NCI-H2081 treated with DMSO at 0.1 percent for 48 hours (cell line): ENCODE measurements around the gene INSRR.

ENCODE experiments used
- DNase-seq: peaks from one replicate; lab custom pipeline; 2025; lab: John Stamatoyannopoulos, UW

INSRR gene

DNA sequence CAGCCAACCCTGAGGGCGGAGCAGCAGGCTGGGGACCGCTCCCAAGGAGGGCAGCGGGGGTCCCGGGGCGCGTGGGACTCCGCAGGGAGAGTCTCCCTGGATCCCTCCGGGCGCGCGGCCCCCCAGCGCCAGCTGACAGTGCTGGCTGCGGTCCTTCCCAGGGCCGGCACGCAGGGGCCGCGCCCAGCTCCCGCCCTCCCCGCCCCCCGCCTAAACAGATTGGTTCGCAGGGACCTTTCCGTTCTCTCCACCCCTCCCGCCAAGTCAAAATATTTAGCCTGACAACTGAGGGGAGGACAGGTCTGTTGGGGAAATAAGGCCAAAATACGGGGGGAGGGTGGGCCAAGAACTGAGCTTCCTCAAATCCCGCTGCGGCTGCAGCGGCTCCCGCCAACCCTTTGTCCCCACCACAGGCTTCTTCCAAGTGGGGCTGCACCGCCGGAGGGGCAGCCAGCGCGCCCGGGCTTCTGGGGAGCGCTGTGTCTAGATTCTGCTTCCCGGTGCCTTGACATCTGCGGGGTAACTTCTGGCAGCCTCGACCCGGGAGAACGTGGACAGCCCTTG, at the start of gene INSRR:
Gene INSRR, minus strand, starts transcription at position 159 of the 564 bp plus-strand sequence. CDS start 496 bp downstream, outside the sequence.
- no peak for DNase-seq

DNA sequence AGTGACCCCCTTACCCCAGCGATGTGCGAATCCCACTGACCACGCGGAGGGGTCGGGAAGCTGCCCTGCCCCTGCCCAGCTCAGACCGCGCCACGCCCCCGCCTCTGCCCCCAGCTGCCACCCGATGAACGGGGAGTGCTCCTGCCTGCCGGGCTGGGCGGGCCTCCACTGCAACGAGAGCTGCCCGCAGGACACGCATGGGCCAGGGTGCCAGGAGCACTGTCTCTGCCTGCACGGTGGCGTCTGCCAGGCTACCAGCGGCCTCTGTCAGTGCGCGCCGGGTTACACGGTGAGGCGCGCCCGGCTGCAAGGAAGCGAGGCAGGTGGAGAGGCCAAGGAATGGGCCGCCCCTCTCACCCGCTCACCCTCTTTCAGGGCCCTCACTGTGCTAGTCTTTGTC, 49.6 kb upstream of the INSRR start:
- DNase-seq = no peak

DNA sequence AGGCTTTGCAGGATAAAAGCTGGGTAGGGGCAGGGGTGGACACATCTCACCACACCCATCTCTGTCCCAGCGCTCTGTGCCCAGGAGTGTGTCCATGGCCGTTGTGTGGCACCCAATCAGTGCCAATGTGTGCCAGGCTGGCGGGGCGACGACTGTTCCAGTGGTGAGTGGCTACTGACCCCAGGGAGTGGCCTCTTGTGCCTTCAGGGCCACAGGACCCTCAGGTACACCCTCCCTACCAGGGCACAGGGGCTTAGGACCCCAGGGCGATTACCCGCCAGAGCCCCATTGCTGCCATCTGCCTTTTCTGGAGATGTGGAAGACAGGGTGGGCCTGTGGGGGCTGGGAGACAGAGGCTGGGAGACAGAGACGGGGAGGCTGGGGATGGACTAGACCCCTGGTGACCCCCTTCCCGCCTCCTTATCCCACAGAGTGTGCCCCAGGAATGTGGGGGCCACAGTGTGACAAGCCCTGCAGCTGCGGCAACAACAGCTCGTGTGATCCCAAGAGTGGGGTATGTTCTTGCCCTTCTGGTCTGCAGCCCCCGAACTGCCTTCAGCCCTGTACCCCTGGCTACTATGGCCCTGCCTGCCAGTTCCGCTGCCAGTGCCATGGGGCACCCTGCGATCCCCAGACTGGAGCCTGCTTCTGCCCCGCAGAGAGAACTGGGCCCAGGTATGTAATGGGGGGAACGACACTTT, 47.4 kb upstream of the INSRR start:
- DNase-seq = no peak

DNA sequence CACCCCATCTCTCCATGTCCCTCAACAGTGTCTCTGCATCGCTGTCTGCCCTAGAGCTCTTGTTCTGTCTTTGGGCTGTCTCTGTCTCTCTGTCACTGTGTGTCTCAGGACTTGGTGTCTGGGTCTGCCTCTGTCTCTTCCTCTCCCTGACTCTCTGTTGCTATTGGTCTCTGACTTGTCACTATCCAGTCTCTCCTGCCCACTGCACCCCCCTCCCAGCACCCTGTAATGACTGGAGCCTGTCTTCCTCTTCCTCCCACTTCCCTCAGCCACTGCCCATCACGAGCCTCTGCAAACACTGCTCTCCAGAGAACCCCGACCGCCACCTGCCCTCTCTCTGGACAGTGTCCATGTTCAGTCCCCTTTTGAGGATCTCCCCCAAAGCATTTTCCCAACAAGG, 46.7 kb upstream of the INSRR start:
- DNase-seq = no peak

DNA sequence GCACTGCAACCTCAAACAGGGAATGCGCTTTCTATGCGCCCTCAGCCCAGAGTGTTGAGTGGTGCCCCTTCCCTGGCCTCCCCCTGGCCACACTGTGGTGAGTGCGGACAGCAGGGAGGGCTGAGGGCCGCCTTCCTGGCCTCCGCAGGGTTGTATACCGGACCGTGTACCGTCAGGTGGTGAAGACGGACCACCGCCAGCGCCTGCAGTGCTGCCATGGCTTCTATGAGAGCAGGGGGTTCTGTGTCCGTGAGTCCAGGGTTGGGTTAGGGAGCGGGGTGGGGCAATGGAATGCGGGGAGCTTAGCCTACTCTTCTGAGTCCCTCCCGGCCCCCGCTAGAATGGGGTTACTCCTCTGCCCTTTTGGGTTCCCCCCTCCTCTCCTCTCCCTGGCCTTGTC, 46.3 kb upstream of the INSRR start:
- DNase-seq = no peak

DNA sequence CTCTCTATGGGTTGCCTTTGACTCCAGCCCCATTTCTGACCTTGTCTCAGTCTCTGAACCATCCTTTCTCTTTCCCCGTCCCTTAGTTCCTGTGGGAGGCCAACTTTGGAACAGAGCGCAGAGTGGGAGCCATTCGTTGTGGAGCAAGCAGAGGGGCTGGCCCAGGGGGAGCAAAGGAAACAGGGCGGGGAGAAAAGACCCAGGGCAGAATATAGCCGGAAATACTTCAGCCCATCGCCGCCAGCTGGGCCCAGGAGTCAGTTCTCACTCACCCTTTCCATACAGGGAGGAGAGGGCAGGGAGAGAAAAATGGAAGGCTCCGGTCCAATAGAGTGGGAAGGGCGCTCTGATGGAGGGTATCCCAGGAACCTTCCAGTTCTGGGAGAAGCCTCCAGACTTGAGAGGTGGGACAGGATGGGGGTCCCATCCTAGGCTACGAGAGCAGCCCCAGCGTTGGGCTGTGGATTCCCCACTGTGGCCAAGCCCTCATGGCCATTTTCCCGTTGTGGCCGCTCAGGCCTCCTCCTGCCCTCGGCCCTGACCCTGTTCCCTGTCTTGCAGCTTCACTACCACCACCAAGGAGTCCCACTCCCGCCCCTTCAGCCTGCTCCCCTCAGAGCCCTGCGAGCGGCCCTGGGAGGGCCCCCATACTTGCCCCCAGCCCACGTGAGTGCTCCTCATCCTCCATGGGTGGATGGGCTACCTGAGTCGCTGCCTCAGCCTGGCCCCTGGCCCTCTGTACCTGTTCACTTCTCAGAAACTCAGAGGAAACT, 45.5 kb upstream of the INSRR start:
- no peak for DNase-seq

DNA sequence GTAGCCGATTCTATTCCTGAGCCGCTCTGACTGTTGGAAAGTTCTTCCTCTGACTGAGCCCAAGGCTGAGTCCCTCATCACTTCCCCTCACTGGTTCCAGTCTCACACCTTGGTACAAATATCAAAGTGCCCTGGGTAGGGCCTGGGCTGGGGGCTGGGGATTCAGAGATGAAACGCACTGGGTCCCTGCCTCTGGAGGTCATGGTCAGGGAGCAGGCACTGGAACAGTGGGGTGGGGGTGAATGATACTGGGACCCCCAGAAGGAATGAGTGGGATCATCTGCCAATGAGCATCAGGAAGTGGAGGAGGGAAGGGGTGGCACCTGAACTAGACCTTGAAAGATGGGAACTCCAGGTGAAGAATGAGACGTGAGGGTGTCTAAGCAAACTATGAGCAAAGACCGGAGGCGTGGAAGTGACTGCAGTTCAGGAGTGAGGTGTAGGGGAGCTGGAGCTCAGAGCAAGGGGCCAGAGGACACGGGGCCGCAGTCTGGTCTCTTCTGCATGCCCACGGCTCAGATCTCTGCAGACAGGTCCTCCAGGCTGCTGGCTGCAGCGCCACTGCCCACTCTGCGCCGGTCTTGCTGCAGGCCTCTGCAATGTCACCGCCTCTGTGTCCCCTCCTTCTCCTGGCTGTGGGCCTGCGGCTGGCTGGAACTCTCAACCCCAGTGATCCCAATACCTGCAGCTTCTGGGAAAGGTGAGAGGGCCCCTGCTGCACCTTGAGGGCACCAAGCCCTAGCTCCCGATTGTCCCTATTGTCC, 44.6 kb upstream of the INSRR start:
- no peak for DNase-seq

DNA sequence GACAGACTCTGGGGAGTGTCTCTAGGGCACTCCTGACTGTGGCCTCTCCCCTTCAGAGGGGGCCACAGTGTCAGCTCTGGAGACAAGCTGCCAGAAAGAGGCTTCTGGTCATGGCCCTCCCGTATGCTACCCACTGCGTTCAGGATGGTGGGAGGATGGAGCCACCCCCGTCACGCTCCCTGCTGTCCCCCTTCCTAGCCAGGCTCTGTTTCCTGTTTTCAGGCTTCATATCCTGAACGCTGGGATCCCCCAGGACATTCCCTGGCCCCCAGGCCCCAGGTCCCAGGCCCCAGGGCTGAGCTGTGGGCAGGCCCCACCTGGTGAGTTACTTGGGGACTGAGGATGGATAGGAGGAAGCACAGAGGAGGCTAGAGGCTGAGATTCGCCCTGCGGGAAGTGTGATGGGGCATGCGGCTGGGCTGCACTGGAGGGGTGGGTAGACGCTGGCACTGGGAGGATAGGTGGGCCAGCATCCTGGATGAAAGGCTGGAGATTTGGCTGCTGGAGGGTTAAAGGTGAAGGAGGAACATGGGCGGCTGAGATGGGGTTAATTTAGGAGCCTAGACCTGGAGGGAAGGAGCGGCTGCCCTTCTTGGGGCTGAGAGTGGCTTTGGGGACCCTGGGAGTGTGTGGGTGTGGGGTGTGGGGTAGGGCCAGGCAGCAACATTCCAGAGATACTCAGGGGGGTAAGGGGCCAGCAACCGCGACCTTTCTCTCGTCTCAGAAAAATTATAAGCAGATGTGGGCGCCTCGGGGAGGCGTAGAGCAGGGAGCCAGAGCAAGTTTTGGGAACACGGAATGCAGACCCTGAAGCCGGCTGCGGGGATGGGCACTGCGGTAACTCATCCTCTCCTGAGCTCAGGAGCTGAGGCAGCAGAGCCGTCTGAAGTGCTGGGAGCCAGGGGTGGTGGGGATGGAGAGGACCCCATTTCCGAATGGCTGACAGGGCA, 43.3 kb upstream of the INSRR start:
- DNase-seq = no peak

DNA sequence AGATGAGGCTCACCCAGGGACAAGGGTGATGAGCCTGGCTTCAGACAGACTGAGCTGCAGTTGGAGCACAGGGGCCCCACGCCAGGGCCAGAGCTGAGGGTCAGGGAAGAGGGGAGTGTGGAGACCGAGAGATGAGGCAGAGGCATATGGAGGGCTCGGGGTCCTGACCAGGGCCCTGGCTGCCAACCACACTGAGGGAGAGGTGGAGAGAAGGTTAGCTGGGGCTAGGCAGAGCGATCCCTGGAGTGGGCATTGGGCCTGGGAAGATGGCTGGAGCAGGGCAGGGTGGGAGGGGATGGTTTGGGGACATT, 42.6 kb upstream of the INSRR start:
- no peak for DNase-seq

- DNase-seq = no peak
Observed at GRCh38 chr1:156900896-156901589, 42.1 kb upstream of the INSRR start.

- DNase-seq = no peak
Observed at GRCh38 chr1:156899956-156900718, 41.2 kb upstream of the INSRR start.

GRCh38 chr1:156898971-156899664, 40.2 kb upstream of the INSRR start:
- no peak for DNase-seq

- no peak for DNase-seq
Observed at GRCh38 chr1:156898161-156898566, 39.2 kb upstream of the INSRR start.

DNA sequence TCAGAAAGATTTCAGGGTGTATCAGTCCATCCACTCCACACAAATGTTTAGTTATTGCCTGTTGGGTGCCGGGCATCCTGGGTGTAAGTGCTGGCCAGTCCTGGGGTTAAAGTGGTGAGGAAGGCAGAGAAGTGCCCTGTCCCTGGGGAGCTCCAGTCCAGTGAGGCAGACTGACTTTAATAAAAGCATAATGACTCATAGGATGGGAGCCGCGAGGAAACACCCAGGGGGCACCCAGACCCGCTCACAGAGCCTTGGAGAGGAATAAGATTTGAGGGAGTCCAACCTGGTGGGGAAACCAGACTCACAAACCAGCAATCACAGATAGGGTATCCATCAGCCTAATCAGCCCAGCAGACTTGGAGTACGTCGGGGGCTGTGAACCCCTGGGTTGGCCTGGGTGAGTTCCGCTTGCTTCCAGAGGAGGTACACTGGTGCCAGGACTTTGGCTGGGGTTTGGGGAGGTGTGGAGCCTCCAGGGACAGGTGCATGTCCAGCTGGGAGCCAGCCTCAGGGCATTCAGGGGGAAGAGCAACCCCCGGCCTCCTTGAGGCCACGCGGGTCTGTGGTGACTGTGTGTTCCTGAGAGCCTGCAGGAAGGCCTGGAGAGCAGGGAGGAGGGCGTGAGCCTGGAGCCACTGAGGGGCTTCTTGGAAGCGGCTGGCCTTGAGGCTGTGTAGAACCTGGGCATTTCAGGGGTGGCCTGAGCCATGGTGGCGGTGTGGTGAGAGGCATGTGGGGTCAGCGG, 38.3 kb upstream of the INSRR start:
- DNase-seq = no peak

DNA sequence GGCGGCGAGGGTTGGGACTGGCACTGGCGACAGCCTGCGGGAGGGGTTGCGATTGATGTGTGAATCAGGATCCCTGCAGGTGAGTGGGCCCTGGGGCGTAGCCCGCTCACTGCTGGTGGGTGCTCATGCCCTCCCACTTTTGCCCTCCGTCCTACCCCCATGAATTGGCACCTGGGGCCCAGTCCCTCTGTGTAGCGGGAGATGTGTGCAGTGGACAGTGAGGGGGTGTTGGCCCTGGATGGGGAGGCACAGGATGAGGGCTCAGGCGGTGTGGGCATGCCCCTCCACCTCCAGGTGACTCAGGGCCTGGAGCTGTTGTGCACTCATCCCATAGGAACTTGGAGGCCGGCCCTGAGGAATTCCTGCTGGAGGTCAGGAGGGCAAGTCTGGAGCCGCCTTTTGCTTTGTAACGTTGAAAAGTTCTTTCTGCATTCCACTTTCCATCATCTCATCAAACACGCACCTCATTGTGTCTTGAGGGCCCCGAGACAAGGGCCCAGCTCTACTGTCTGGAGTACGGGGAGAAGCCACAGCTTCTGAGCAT, 37.6 kb upstream of the INSRR start:
- DNase-seq = no peak

DNA sequence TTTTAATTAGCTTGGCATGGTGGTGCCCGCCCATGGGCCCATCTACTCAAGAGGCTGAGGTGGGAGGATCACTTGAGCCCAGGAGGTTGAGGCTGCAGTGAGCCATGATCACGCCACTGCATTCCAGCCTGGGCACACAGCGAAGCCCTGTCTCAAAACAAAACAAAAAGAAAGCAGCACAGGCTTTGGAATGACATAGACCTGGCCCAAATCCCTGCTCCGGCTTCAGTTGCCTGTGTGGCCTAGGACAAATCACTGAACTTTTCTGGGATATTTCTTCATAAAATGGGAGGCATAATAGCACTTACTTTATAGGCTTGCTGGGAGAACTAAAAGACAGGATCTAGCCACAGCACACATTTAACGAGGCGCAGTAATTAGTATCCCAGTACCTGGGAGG, 37.0 kb upstream of the INSRR start:
- DNase-seq = no peak

DNA sequence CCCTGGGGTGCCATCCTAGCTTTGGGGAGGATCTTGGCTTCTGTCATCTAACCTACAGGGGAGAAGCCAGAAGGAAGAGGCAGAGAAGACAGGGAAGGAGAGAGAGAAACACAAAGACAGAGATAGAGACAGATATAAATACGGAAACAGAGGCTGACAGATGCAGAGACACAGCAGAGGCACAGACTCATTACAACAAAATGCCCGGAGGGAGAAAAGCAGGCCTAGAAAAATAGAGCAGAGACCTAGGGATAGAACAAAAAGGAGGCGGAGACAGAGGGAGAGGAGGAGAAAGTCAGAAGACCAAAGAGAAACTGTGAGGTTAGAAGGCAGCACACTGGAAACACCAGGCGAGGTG, 36.5 kb upstream of the INSRR start:
- no peak for DNase-seq

- no peak for DNase-seq
Observed at GRCh38 chr1:156894711-156895454, 36.0 kb upstream of the INSRR start.
